ENCODE data around the gene KCNQ1.

Gene KCNQ1

GRCh38 chr11:2820976-2821375 is 376.2 kb downstream of the KCNQ1 start:
- DNase-seq = no peak

- no peak for DNase-seq
Measured at GRCh38 chr11:2821891-2822290, 377.1 kb downstream of the KCNQ1 start.

GRCh38 chr11:2824851-2825250 is 380.0 kb downstream of the KCNQ1 start:
- no peak for DNase-seq

GRCh38 chr11:2825261-2825888 is 380.6 kb downstream of the KCNQ1 start:
- no peak for DNase-seq

- DNase-seq = no peak
Measured at GRCh38 chr11:2825889-2826678, 381.3 kb downstream of the KCNQ1 start.

- DNase-seq = no peak
Measured at GRCh38 chr11:2826679-2827056, 381.9 kb downstream of the KCNQ1 start.

GRCh38 chr11:2827256-2827655 is 382.4 kb downstream of the KCNQ1 start:
- DNase-seq = no peak

- DNase-seq = no peak
Measured at GRCh38 chr11:2827792-2828191, 383.0 kb downstream of the KCNQ1 start.

GRCh38 chr11:2828585-2829330 is 383.9 kb downstream of the KCNQ1 start:
- DNase-seq = no peak

GRCh38 chr11:2830030-2830812 is 385.4 kb downstream of the KCNQ1 start:
- DNase-seq = no peak

GRCh38 chr11:2830886-2831285 is 386.1 kb downstream of the KCNQ1 start:
- no peak for DNase-seq

GRCh38 chr11:2831781-2832532 is 387.1 kb downstream of the KCNQ1 start:
- DNase-seq = no peak

GRCh38 chr11:2832533-2833020 is 387.8 kb downstream of the KCNQ1 start:
- DNase-seq = no peak

GRCh38 chr11:2833051-2833715 is 388.4 kb downstream of the KCNQ1 start:
- DNase-seq = no peak

- DNase-seq = no peak
Measured at GRCh38 chr11:2833716-2834502, 389.1 kb downstream of the KCNQ1 start.

- DNase-seq = no peak
Measured at GRCh38 chr11:2834503-2835273, 389.9 kb downstream of the KCNQ1 start.

- DNase-seq = no peak
Measured at GRCh38 chr11:2835296-2835695, 390.5 kb downstream of the KCNQ1 start.

- no peak for DNase-seq
Measured at GRCh38 chr11:2835751-2836150, 390.9 kb downstream of the KCNQ1 start.

GRCh38 chr11:2836315-2837095 is 391.7 kb downstream of the KCNQ1 start:
- DNase-seq = no peak

All from NCI-H2171 treated with DMSO at 0.1 percent for 48 hours (cell line).